DMS53 treated with DMSO at 0.1 percent for 48 hours (cell line): ENCODE results near the gene THOP1.

Experiments used
- DNase-seq: peaks from one replicate; lab custom pipeline; 2025; ENCODE audit not compliant: unreplicated experiment; lab: John Stamatoyannopoulos, UW

Gene THOP1

GRCh38 chr19:2850256-2850925 is 65.1 kb downstream of the THOP1 start:
- no peak for DNase-seq

DNA sequence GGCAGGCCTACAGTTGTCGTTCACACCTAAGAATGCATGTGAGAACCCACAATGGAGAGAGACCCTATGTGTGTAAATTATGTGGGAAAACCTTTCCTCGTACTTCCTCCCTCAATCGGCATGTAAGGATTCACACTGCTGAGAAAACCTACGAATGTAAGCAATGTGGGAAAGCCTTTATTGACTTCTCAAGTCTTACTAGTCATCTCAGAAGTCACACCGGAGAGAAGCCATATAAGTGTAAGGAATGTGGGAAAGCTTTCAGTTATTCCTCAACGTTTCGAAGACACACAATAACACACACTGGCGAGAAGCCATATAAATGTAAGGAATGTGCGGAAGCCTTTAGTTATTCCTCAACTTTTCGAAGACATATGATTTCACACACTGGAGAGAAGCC is 67.3 kb downstream of the THOP1 start:
- DNase-seq, result no peak

DNA sequence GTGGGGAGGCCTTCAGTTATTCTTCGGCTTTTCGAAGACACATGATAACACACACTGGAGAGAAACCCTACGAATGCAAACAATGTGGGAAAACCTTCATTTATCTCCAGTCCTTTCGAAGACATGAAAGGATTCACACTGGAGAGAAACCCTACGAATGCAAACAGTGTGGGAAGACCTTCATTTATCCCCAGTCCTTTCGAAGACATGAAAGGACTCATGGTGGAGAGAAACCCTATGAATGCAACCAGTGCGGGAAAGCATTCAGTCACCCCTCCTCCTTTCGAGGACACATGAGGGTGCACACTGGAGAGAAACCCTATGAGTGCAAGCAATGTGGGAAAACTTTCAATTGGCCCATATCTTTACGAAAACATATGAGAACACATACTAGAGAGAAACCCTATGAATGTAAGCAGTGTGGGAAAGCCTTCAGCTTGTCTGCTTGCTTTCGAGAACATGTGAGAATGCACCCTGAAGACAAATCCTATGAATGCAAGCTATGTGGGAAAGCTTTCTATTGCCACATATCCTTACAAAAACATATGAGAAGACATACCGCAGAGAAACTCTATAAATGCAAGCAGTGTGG is 67.8 kb downstream of the THOP1 start:
- DNase-seq, result no peak

- DNase-seq, result no peak
These were observed 69.5 kb downstream of the THOP1 start for GRCh38 chr19:2854849-2855248.

DNA sequence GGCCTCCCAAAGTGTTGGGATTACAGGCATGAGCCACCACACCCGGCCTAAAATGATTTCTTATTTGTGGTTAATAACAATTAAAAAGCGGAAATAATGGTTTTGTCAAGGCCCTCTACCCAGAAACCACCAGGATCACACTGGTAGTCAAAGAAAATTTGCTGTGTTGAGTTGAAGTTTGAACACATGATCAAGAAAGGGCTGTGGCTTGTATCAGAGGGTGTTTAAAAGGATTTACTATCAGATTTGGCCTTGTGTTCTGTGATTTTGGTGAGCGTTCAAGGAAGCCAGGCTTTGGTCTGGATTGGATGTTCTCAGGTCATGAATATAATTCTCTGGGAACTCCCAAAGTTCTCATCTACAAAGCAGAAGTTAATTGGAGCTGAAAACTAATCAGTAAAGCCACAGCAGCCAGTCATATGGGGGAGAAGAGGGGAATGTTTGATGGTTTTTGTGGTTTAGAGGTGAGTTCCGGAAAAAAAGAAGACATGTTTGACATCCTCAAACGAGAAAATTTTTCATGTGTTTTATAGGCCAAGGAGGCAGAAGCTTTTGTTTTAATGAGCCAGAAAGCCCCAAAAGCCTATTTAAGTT is 71.3 kb downstream of the THOP1 start:
- no peak for DNase-seq

DNA sequence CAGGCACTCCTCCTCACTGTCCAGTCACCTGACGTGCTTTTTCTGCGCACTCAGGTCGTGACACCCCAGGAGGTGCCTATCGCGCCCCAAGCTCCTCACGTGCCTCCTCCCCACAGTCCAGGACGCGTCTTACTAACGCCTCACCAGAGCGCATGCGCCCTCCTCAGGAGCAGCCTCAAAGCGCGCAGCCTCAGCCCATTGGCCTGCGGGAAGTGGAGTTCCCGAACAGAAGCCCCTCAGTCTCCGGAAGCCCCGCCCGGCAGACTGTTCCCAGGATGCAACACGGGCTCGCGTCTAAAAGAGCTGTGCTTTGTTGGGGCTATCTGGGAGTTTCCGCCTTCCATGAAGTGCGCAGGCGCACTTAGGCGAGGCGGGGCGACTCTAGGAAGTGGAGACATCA is 73.6 kb downstream of the THOP1 start:
- no peak for DNase-seq

- DNase-seq, result no peak
These were observed 78.5 kb downstream of the THOP1 start for GRCh38 chr19:2863816-2864215.
